GM20000 (cell line): Measurements from ENCODE around the gene MYMK.

Source experiments
- DNase-seq: peaks from one replicate; pipeline ENCODE4 v3.0.0; 2012; ENCODE audit warnings: low spot score
- CTCF ChIP-seq: IDR thresholded peaks from 2 replicates; pipeline ENCODE4 v1.5.1; 2012; ENCODE audit warnings: mild to moderate bottlenecking, control low read depth; ENCODE audit errors: extremely low read depth, missing control alignments

MYMK gene

GRCh38 chr9:133528876-133529241, 4.1 kb upstream of the MYMK start:
- TF ChIP-seq CTCF = no peak
- DNase-seq = no peak

- no peak for TF ChIP-seq CTCF
- no peak for DNase-seq
These were observed 3.5 kb upstream of the MYMK start for GRCh38 chr9:133528001-133528875.

GRCh38 chr9:133527444-133527920, 2.7 kb upstream of the MYMK start:
- no peak for DNase-seq
- no peak for TF ChIP-seq CTCF

- no peak for DNase-seq
- no peak for TF ChIP-seq CTCF
These were observed 2.1 kb upstream of the MYMK start for GRCh38 chr9:133526721-133527321.

GRCh38 chr9:133525677-133526076, 918 bp upstream of the MYMK start:
- no peak for DNase-seq
- TF ChIP-seq CTCF = no peak

- no peak for DNase-seq
- TF ChIP-seq CTCF = no peak
These were observed 613 bp downstream of the MYMK start for GRCh38 chr9:133524146-133524545.

GRCh38 chr9:133523106-133523505, 1.7 kb downstream of the MYMK start:
- TF ChIP-seq CTCF = no peak

More at GRCh38 chr9:133523106-133523505, 1.7 kb downstream of the MYMK start:
- DNase-seq = no peak
